CD14-positive monocyte (primary cell): ENCODE results near the gene PLSCR4. TPM values are rescaled to one million over a fixed set of nuclear protein-coding genes. Genes with fewer than 3 reads are reported as not detected.

Source experiments
- DNase-seq, 3 donors: peaks; one replicate each; pipeline ENCODE4 v3.0.0-alpha.2; 2011 to 2022
- H2AFZ ChIP-seq: 2 replicates; pipeline ENCODE4 v1.6.0; 2012; ENCODE audit warnings: mild to moderate bottlenecking, low read depth, low read length, inconsistent platforms; ENCODE audit not compliant: insufficient read depth, poor library complexity, severe bottlenecking
- H3K27ac ChIP-seq, 2 donors: 1 replicate in 1 of 2; 2 replicates in 1 of 2; pipeline ENCODE4 v1.5.1; 2012 to 2013; ENCODE audit warnings: low read length in 2 of 2, control low read depth in 1 of 2, inconsistent platforms in 1 of 2, low read depth in 1 of 2, mild to moderate bottlenecking in 1 of 2
- H3K27me3 ChIP-seq, 2 donors: one replicate each; pipeline versions ENCODE4 v1.6.0 to v1.6.1; 2011 to 2013; ENCODE audit warnings: low read length in 2 of 2; ENCODE audit not compliant: control insufficient read depth in 2 of 2, insufficient read depth in 2 of 2
- H3K36me3 ChIP-seq, 2 donors: replicated peaks in 1 of 2; 1 replicate in 1 of 2; 2 replicates in 1 of 2; pipeline versions ENCODE4 v1.5.1 to v1.6.1; 2012 to 2013; ENCODE audit warnings: low read length in 2 of 2, control low read depth in 1 of 2, inconsistent platforms in 1 of 2, mild to moderate bottlenecking in 1 of 2; ENCODE audit not compliant: insufficient read depth in 2 of 2, control insufficient read depth in 1 of 2
- H3K4me1 ChIP-seq, 2 donors: 1 replicate in 1 of 2; 2 replicates in 1 of 2; pipeline versions ENCODE4 v1.5.1 to v1.6.1; 2012 to 2013; ENCODE audit warnings: low read length in 2 of 2, control low read depth in 1 of 2, inconsistent platforms in 1 of 2, mild to moderate bottlenecking in 1 of 2, moderate library complexity in 1 of 2; ENCODE audit not compliant: insufficient read depth in 2 of 2, control insufficient read depth in 1 of 2
- H3K4me2 ChIP-seq: replicated peaks from 2 replicates; pipeline ENCODE3; 2012; ENCODE audit warnings: low read length, moderate library complexity, mild to moderate bottlenecking; ENCODE audit not compliant: poor library complexity, severe bottlenecking; ENCODE audit errors: extremely low read depth
- H3K4me3 ChIP-seq, 3 experiments: fragments of 200-600 bp in 1 of 3; sonication (generic) in 1 of 3; replicated peaks in 1 of 3; 1 replicate in 2 of 3; 2 replicates in 1 of 3; pipeline ENCODE4 v1.5.1; 2011 to 2013; ENCODE audit warnings: low read length in 3 of 3, mild to moderate bottlenecking in 3 of 3, control low read depth in 2 of 3, low read depth in 2 of 3, inconsistent platforms in 1 of 3, moderate library complexity in 1 of 3
- H3K79me2 ChIP-seq: 2 replicates; pipeline ENCODE4 v1.6.0; 2012; ENCODE audit warnings: mild to moderate bottlenecking, control low read depth, inconsistent platforms, low read length, moderate library complexity; ENCODE audit not compliant: insufficient read depth
- H3K9ac ChIP-seq: 2 replicates; pipeline ENCODE4 v1.6.0; 2017; ENCODE audit warnings: low read length, mild to moderate bottlenecking; ENCODE audit not compliant: insufficient read depth, poor library complexity, severe bottlenecking
- H3K9me3 ChIP-seq, 2 donors: replicated peaks in 1 of 2; 1 replicate in 1 of 2; 2 replicates in 1 of 2; pipeline versions ENCODE4 v1.5.1 to v1.6.1; 2012 to 2013; ENCODE audit warnings: low read length in 2 of 2, control low read depth in 1 of 2; ENCODE audit not compliant: control insufficient read depth in 1 of 2, insufficient read depth in 1 of 2
- H4K20me1 ChIP-seq: 2 replicates; pipeline ENCODE4 v1.6.0; 2012; ENCODE audit warnings: mild to moderate bottlenecking, low read length, control low read depth, moderate library complexity; ENCODE audit not compliant: insufficient read depth
- H3K27ac Mint-ChIP-seq, 7 donors: one replicate each; pipeline ENCODE4 v1.8.0; 2020; ENCODE audit warnings: mild to moderate bottlenecking in 7 of 7, mixed read lengths in 7 of 7, moderate library complexity in 6 of 7, inconsistent platforms in 2 of 7
- H3K27me3 Mint-ChIP-seq, 3 donors: one replicate each; pipeline ENCODE4 v1.8.0; 2021 to 2022; ENCODE audit warnings: low read depth in 3 of 3, mild to moderate bottlenecking in 3 of 3, mixed read lengths in 3 of 3, moderate library complexity in 3 of 3, inconsistent platforms in 1 of 3
- H3K36me3 Mint-ChIP-seq, 2 donors: one replicate each; pipeline ENCODE4 v1.8.0; 2020; ENCODE audit warnings: mixed read lengths in 2 of 2, inconsistent platforms in 1 of 2, mild to moderate bottlenecking in 1 of 2
- H3K4me1 Mint-ChIP-seq: one replicate; pipeline ENCODE4 v1.8.0; 2020; ENCODE audit warnings: mild to moderate bottlenecking, mixed read lengths
- H3K4me3 Mint-ChIP-seq, 2 donors: one replicate each; pipeline ENCODE4 v1.8.0; 2020; ENCODE audit warnings: mild to moderate bottlenecking in 2 of 2, mixed read lengths in 2 of 2, moderate library complexity in 1 of 2
- H3K9me3 Mint-ChIP-seq, 7 donors: one replicate each; pipeline ENCODE4 v1.8.0; 2020 to 2022; ENCODE audit warnings: mixed read lengths in 7 of 7, mild to moderate bottlenecking in 6 of 7, moderate library complexity in 6 of 7, inconsistent platforms in 2 of 7
- WGBS: methylation state at CpG from one replicate; pipeline ENCODE4 v1.1.5; 2013; ENCODE audit warnings: missing lambda C conversion rate; ENCODE audit not compliant: insufficient coverage; 5-methylcytosine and 5-hydroxymethylcytosine counted together
- intact Hi-C, 2 donors: fragments of 100-400 bp; cut with micrococcal nuclease; formaldehyde crosslinking; loops; one replicate each; pipeline versions ENCODE4 v1.15.0 to v1.15.1; 2023
- polyA plus RNA-seq, 3 donors: library from polyadenylated mRNA; depleted of rRNA in 1 of 3; unstranded in 2 of 3; stranded (reverse) in 1 of 3; fragments of 300-500 nt in 2 of 3; fragments of >200 nt in 1 of 3; fragmentation: Illumina TruSeq in 2 of 3; gene quantifications; 1 replicate in 2 of 3; 2 replicates in 1 of 3; pipeline ENCODE4 v1.2.3, GENCODE V29; 2012 to 2021
- TF ChIP-seq, protein P1 (sequence below): fragments of 200-600 bp; IDR thresholded peaks from one replicate; pipeline ENCODE4 v1.8.0; 2022; ENCODE audit warnings: antibody characterized with exemption, mild to moderate bottlenecking

The PLSCR4 gene
- polyA plus RNA-seq, 3 donors: 0.05 TPM; not detected in 2

DNA sequence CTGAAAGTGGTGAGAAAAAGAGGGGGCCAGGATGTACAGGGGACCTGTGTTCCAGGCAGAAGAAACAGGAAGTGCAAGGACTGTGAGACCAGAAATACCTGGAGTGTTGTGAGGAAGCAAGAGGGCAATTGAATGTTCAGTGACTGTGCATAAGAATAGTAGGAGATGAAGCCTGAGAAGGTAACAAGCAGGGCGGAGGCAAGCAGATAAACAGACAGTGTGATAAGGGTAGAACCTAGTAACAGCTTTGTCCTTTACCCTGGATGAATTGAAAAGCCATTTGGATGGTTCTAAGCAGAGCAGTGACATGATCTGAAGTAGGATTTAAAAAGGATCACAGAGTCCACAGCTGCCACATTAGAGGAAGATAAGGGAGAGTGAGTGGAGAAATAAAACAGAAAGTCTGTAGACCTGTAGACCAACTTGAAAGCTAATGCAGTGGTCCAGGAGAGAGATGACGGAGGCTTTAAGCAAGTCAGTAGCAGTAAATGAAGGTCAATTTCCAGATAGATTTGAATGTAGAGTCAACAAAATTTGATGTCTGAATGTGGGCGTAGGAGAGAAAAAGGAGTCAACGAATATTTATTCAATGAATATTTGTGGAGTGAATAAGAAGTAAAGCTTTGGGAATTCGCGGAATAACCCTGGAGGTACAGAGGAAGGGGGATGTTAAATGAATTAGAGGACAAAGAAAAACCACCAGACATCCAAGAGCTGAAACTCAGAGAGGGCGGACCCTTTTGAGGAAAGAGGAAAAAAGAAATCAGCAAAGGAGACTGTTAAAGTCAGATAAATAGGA, 85.7 kb downstream of the PLSCR4 start:
- H3K4me3 ChIP-seq: no peak overlapping the region
- Mint-ChIP-seq H3K4me1 (peaks cover 16% of the 10 kb centered on the region), H3K36me3 (peaks cover 0 to 4% of the 10 kb centered on the region in 2 donors), H3K4me3 (peak overlapping the region in 1 of 2 donors; percentile 26), H3K9me3 (peaks cover 0 to 13% (median 3%) of the 10 kb centered on the region in 7 donors), H3K27me3 (peaks cover 31 to 41% (median 38%) of the 10 kb centered on the region in 3 donors), H3K27ac (no peak overlapping the region)
- no peak overlapping the region for H2AFZ ChIP-seq
- no peak overlapping the region for H3K27ac ChIP-seq
- TF ChIP-seq, protein P1, sequence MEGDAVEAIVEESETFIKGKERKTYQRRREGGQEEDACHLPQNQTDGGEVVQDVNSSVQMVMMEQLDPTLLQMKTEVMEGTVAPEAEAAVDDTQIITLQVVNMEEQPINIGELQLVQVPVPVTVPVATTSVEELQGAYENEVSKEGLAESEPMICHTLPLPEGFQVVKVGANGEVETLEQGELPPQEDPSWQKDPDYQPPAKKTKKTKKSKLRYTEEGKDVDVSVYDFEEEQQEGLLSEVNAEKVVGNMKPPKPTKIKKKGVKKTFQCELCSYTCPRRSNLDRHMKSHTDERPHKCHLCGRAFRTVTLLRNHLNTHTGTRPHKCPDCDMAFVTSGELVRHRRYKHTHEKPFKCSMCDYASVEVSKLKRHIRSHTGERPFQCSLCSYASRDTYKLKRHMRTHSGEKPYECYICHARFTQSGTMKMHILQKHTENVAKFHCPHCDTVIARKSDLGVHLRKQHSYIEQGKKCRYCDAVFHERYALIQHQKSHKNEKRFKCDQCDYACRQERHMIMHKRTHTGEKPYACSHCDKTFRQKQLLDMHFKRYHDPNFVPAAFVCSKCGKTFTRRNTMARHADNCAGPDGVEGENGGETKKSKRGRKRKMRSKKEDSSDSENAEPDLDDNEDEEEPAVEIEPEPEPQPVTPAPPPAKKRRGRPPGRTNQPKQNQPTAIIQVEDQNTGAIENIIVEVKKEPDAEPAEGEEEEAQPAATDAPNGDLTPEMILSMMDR: no peak
- no peaks in the 10 kb centered on the region for H4K20me1 ChIP-seq
- WGBS: 96% methylated on average over 4 of the region's 7 CpGs
- no peak for DNase-seq
- H3K4me2 ChIP-seq: no peak overlapping the region
- no peak overlapping the region for H3K9ac ChIP-seq
- intact Hi-C loops: no loop called here
- no peaks in the 10 kb centered on the region for H3K9me3 ChIP-seq
- H3K27me3 ChIP-seq: peaks cover 22 to 35% of the 10 kb centered on the region in 2 donors
- H3K4me1 ChIP-seq: peaks cover 14 to 17% of the 10 kb centered on the region in 2 donors
- no peaks in the 10 kb centered on the region for H3K79me2 ChIP-seq
- no peaks in the 10 kb centered on the region for H3K36me3 ChIP-seq

DNA sequence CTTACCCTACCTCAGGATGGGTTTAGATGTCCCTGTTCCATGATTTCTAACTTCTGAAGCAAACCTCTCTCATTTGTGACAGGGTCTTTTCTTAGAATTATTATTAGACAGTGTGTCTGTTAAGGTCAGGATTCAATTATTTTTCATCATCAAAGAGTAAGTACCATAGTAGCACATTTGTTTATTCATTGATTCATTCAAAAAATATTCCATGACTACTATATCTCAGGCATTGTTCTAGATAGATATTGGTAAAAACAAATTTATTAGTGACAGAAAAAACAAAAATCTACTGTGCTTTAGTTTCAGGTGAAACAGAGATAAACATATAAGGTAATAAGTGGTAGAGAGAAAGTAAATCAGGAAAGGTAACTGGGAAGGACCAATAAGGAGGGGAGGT, 86.4 kb downstream of the PLSCR4 start:
- intact Hi-C loops: no loop called here
- Histone ChIP-seq H4K20me1 (no peaks in the 10 kb centered on the region), H3K9ac (no peak overlapping the region), H3K4me1 (peaks cover 15 to 18% of the 10 kb centered on the region in 2 donors), H3K27ac (no peak overlapping the region), H3K4me3 (no peak overlapping the region), H3K4me2 (no peak overlapping the region), H3K36me3 (no peaks in the 10 kb centered on the region), H3K9me3 (no peaks in the 10 kb centered on the region), H2AFZ (no peak overlapping the region), H3K27me3 (peaks cover 29 to 42% of the 10 kb centered on the region in 2 donors), H3K79me2 (no peaks in the 10 kb centered on the region)
- peaks cover 20% of the 10 kb centered on the region for H3K4me1 Mint-ChIP-seq
- peaks cover 0 to 4% of the 10 kb centered on the region in 2 donors for H3K36me3 Mint-ChIP-seq
- DNase-seq: no peak
- no peak overlapping the region for H3K4me3 Mint-ChIP-seq
- TF ChIP-seq, protein P1: no peak
- peaks cover 38 to 48% (median 45%) of the 10 kb centered on the region in 3 donors for H3K27me3 Mint-ChIP-seq
- H3K9me3 Mint-ChIP-seq: peaks cover 0 to 13% (median 3%) of the 10 kb centered on the region in 7 donors
- no peak overlapping the region for H3K27ac Mint-ChIP-seq
